PC-3 (cell line): ENCODE measurements around the gene RPRM. TPM values are rescaled to one million over a fixed set of nuclear protein-coding genes. Genes with fewer than 3 reads are reported as not detected.
A peak's percentile ranks its signal among the peaks of the same experiment; 100 is the strongest.

Source experiments
- ATAC-seq: fragments of 200-7000 bp; cut with Tn5 transposase; 2 replicates; pipeline ENCODE4 v1.9.1; 2020; ENCODE audit warnings: mild to moderate bottlenecking, moderate library complexity
- Bru-seq: library from RNA; stranded (reverse); fragments of 400-500 nt; gene quantifications from one replicate; lab custom pipeline; 2021; lab: Mats Ljungman, UMichigan
- BruChase-seq, 2 experiments: library from RNA; stranded (reverse); fragments of 400-500 nt; gene quantifications; one replicate each; lab custom pipeline; 2021; lab: Mats Ljungman, UMichigan
- BruUV-seq: library from RNA; stranded (reverse); fragments of 400-500 nt; replicated peaks from 2 replicates; lab custom pipeline; 2021; lab: Mats Ljungman, UMichigan
- CTCF ChIA-PET: fragments of 300-600 bp; sonication (Branson Sonifier 250); formaldehyde crosslinking; loops from one replicate; lab custom pipeline; 2022; ENCODE audit warnings: antibody characterized with exemption; lab: Charles Lee
- POLR2A ChIA-PET: fragments of 300-600 bp; sonication (Branson Sonifier 250); formaldehyde crosslinking; loops from one replicate; lab custom pipeline; 2022; ENCODE audit warnings: antibody characterized with exemption; ENCODE audit not compliant: unreplicated experiment; lab: Charles Lee
- DNase-seq: peaks from one replicate; pipeline ENCODE4 v3.0.0-alpha.2; 2015
- H2AFZ ChIP-seq: fragments of 300-600 bp; sonication (generic); 2 replicates; pipeline ENCODE4 v1.6.0; 2016; ENCODE audit warnings: antibody characterized with exemption, low read length
- H3F3A ChIP-seq: fragments of 300-600 bp; sonication (generic); one replicate; pipeline ENCODE4 v1.6.0; 2017; ENCODE audit warnings: antibody characterized with exemption, low read length, control low read depth, mild to moderate bottlenecking; ENCODE audit not compliant: unreplicated experiment
- H3K27ac ChIP-seq: fragments of 300-600 bp; sonication (generic); 2 replicates; pipeline ENCODE4 v1.5.1; 2016; ENCODE audit warnings: mild to moderate bottlenecking, low read length
- H3K27me3 ChIP-seq: fragments of 300-600 bp; sonication (generic); 2 replicates; pipeline ENCODE4 v1.6.1; 2016; ENCODE audit warnings: low read length, mixed read lengths
- H3K36me3 ChIP-seq: fragments of 300-600 bp; sonication (generic); 2 replicates; pipeline ENCODE4 v1.6.1; 2016; ENCODE audit warnings: low read depth, mixed run types, low read length, mixed read lengths
- H3K4me1 ChIP-seq: fragments of 300-600 bp; sonication (generic); 2 replicates; pipeline ENCODE4 v1.5.1; 2016; ENCODE audit warnings: low read length; ENCODE audit not compliant: insufficient read depth
- H3K4me2 ChIP-seq: fragments of 300-600 bp; sonication (generic); 2 replicates; pipeline ENCODE4 v1.6.0; 2016; ENCODE audit warnings: low read length
- H3K4me3 ChIP-seq: fragments of 300-600 bp; sonication (generic); 2 replicates; pipeline ENCODE4 v1.5.1; 2016; ENCODE audit warnings: mild to moderate bottlenecking, low read length, mixed read lengths
- H3K79me2 ChIP-seq: fragments of 300-600 bp; sonication (generic); 2 replicates; pipeline ENCODE4 v1.6.1; 2017; ENCODE audit warnings: low read length, mixed read lengths
- H3K9ac ChIP-seq: fragments of 300-600 bp; sonication (generic); 2 replicates; pipeline ENCODE4 v1.6.0; 2016; ENCODE audit warnings: mild to moderate bottlenecking, low read length
- H3K9me2 ChIP-seq: fragments of 300-600 bp; sonication (generic); replicated peaks from 2 replicates; pipeline ENCODE4 v1.6.1; 2016; ENCODE audit warnings: mixed run types, low read length, mixed read lengths
- H3K9me3 ChIP-seq: fragments of 300-600 bp; sonication (generic); 2 replicates; pipeline ENCODE4 v1.6.1; 2016; ENCODE audit warnings: low read length, mixed read lengths
- H4K20me1 ChIP-seq: fragments of 300-600 bp; sonication (generic); 2 replicates; pipeline ENCODE4 v1.6.1; 2016; ENCODE audit warnings: low read length, mixed read lengths
- CTCF ChIP-seq: fragments of 300-600 bp; sonication (generic); conservative IDR thresholded peaks from 2 replicates; pipeline ENCODE4 v1.5.1; 2017; ENCODE audit warnings: antibody characterized with exemption, low read depth, mild to moderate bottlenecking, low read length
- EZH2phosphoT487 ChIP-seq: fragments of 300-600 bp; sonication (generic); IDR thresholded peaks from 2 replicates; pipeline ENCODE4 v1.6.1; 2018; ENCODE audit warnings: mild to moderate bottlenecking, antibody characterized with exemption, low read length, borderline replicate concordance
- intact Hi-C: fragments of 100-400 bp; cut with micrococcal nuclease; formaldehyde crosslinking; loops from 2 replicates; pipeline ENCODE4 v1.9.0; 2023
- long read RNA-seq: library from polyadenylated mRNA; unstranded; transcript quantifications from one replicate; pipeline ENCODE4 v2.0.0, GENCODE V29; 2021; ENCODE audit not compliant: unreplicated experiment
- total RNA-seq: library from RNA; depleted of rRNA; stranded (reverse); fragments of >200 nt; gene quantifications from 2 replicates; pipeline ENCODE4 v1.2.3, GENCODE V29; 2014; rRNA removed

RPRM gene
- total RNA-seq (1.4 and 2.6 TPM in 2 replicates), Bru-seq, nascent RNA (not detected), BruChase-seq, experiment 1, labeled RNA remaining after a 6-hour chase (percentile 30 among the genes with signal in this experiment), BruChase-seq, experiment 2, labeled RNA remaining after a 2-hour chase (percentile 32 among the genes with signal in this experiment)
- long read RNA-seq, result 0 reads

GRCh38 chr2:153478289-153479261 is at the start of gene RPRM:
TSS of gene RPRM (minus strand) at chr2:153478762. CDS start at chr2:153478565, 197 bp downstream.
- POLR2A ChIA-PET, result no interaction called here
- intact Hi-C loops, result loop anchor here (2.0 to 5.0 kb wide), 2 partner anchors 316 to 738 kb away; no protein-coding TSS in a partner anchor

DNA sequence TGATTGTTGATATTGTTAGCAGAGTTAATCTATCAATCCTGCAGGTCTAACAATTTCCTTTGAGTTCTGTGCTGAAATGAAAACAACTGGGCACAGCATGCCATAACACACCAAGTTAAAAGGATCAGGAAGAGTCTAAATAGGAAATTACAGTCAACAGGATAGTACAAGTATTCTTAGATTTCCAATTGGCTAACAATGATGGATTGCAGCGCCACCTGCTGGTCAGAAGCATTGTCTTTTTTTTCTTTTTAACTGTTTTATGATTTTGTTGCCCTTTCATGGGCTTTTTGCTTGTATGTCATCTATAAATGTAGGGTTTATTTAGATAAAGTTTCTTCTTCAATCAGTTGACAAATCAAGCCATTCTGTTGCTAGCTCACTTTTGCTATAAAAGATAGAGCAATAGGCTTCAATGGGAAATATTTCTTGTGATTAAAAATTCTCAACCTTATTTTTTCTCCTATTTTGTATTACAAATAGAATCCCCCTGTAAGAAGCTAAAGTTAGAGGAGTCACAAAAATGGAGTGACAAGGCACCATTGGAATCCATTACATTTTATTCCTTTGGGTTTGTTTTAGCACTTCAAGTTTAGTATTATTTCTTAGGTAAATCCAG is 40.8 kb upstream of the RPRM start:
- ATAC-seq (no peak), DNase-seq (peak; percentile 77)
- no peaks in the 10 kb centered on the region for H3K79me2 ChIP-seq
- H3F3A ChIP-seq, result no peaks in the 10 kb centered on the region
- H3K9me3 ChIP-seq, result no peaks in the 10 kb centered on the region
- no peaks in the 10 kb centered on the region for H3K36me3 ChIP-seq
- POLR2A ChIA-PET, result no interaction called here
- no peak overlapping the region for H3K4me3 ChIP-seq
- no peaks in the 10 kb centered on the region for H3K4me1 ChIP-seq
- intact Hi-C loops, result loop anchor here (2.0 to 5.0 kb wide), 3 partner anchors 779 to 1482 kb away; partner anchors contain the start of gene STAM2
- H3K9ac ChIP-seq, result no peak overlapping the region
- no TSS peak for BruUV-seq
- no peaks in the 10 kb centered on the region for H3K27me3 ChIP-seq
- no peak overlapping the region for H2AFZ ChIP-seq
- H3K4me2 ChIP-seq, result no peak overlapping the region
- H3K9me2 ChIP-seq, result no peaks in the 10 kb centered on the region
- H4K20me1 ChIP-seq, result no peaks in the 10 kb centered on the region
- H3K27ac ChIP-seq, result no peak overlapping the region
- no peak for TF ChIP-seq EZH2phosphoT487
- TF ChIP-seq CTCF, result peak; percentile 89
- CTCF ChIA-PET, result no interaction called here

More at GRCh38 chr2:153478289-153479261, at the start of gene RPRM:
- Histone ChIP-seq H3K4me2 (peak within 1 kb of the TSS; percentile 84), H2AFZ (peak within 1 kb of the TSS; percentile 67), H3K9me2 (no peaks in the 10 kb centered on the region), H3K27ac (peak within 1 kb of the TSS; percentile 54), H3F3A (no peaks in the 10 kb centered on the region), H3K36me3 (no peaks in the 10 kb centered on the region), H3K27me3 (peaks cover 32% of the 10 kb centered on the region), H3K9me3 (no peaks in the 10 kb centered on the region), H3K4me1 (peaks cover 11% of the 10 kb centered on the region), H3K9ac (peak within 1 kb of the TSS; percentile 14; the same call in 1 of the 2 replicates), H3K4me3 (peak within 1 kb of the TSS; percentile 65), H4K20me1 (no peaks in the 10 kb centered on the region), H3K79me2 (no peaks in the 10 kb centered on the region)
- peak; percentile 88 for TF ChIP-seq CTCF
- TF ChIP-seq EZH2phosphoT487, result no peak
- DNase-seq, result peak; percentile 72
- CTCF ChIA-PET, result no interaction called here
- no TSS peak for BruUV-seq
- peak; percentile 90 for ATAC-seq
